Caki2 (cell line): ENCODE results near the gene GRIFIN. TPM values are rescaled to one million over a fixed set of nuclear protein-coding genes. Genes with fewer than 3 reads are reported as not detected.

Experiments used
- DNase-seq: peaks from one replicate; pipeline ENCODE4 v3.0.0-alpha.2; 2015; ENCODE audit warnings: low read depth
- in situ Hi-C: cut with HindIII; loops from 2 replicates; pipeline ENCODE4 v1.10.0; 2016; ENCODE audit warnings: low sequenced_read_pairs, low pct_unique_long_range_greater_than_20kb, mixed read lengths
- total RNA-seq: library from RNA; depleted of rRNA; stranded (reverse); fragments of >200 nt; shearing (Covaris generic); gene quantifications from 2 replicates; pipeline ENCODE4 v1.2.3, GENCODE V29; 2014; ENCODE audit warnings: low replicate concordance

GRIFIN gene
- total RNA-seq, 1 experiment from 2014 or later = not detected

GRCh38 chr7:2502647-2502966 is 26.4 kb upstream of the GRIFIN start:
- DNase-seq = no peak
- in situ Hi-C loops = no loop called here

GRCh38 chr7:2501947-2502646 is 25.9 kb upstream of the GRIFIN start:
- no peak for DNase-seq
- in situ Hi-C loops = no loop called here

- in situ Hi-C loops = no loop called here
- no peak for DNase-seq
Observed at GRCh38 chr7:2500701-2501100, 24.5 kb upstream of the GRIFIN start.

DNA sequence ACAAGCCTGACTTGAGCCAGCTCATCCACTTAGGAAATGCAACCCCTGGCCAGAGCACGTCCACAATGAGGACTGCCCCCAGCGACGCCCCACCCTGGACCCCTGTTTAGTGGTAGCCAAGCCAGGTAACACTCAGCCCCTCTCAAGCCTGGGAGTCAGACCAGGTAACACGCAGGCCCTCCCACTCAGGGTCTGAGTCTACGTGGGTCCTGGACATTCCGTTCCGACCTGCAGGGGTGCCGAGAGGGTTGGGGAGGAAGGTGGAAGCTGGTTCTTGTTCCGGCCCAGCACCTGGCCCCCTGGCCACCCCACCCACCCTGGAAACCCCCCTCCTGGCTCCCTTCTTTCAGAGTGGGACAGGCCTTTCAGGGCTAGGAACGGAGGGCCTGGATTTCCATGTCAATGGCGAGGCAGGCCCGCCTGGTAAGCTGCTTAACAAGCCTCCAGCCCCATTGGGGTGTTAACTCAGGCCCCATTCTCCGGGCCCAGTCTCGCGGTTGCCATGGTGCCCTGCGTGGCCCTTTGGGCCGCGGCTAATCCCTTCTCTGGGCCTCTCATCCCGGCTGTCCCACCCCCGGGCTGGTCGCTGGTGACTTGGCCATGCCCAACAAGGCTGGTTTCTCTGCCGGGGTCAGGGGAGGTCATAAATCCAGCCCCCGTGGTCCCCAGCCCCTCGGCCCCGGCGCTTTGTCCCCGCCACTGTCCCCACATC is 23.7 kb upstream of the GRIFIN start:
- in situ Hi-C loops = no loop called here
- no peak for DNase-seq

GRCh38 chr7:2499181-2499580 is 23.0 kb upstream of the GRIFIN start:
- DNase-seq = no peak

GRCh38 chr7:2498708-2499107 is 22.5 kb upstream of the GRIFIN start:
- DNase-seq = no peak
- in situ Hi-C loops = no loop called here

More at GRCh38 chr7:2499181-2499580, 23.0 kb upstream of the GRIFIN start:
- in situ Hi-C loops = no loop called here

GRCh38 chr7:2497500-2498336 is 21.5 kb upstream of the GRIFIN start:
- no peak for DNase-seq
- in situ Hi-C loops = no loop called here

DNA sequence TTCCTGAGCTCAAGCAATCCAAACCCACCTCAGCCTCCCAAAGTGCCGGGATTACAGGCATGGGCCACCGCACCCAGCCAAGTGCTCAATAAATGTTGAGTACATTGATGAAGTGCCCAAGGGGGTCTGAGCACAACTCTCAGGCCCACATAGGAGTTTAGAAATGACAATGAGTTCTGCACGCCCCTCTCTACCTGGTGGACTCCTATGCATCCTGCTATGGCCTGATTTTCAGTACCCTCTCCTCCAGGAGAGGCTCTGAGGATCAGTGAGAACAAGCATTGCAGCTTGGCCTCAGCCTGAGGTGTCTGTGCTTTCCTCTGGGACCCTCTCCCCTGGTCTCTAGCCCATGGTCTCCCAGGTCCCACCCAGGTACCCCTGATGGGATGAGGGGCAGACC is 20.9 kb upstream of the GRIFIN start:
- no peak for DNase-seq
- in situ Hi-C loops = no loop called here

GRCh38 chr7:2496375-2496774 is 20.2 kb upstream of the GRIFIN start:
- in situ Hi-C loops = no loop called here
- no peak for DNase-seq

DNA sequence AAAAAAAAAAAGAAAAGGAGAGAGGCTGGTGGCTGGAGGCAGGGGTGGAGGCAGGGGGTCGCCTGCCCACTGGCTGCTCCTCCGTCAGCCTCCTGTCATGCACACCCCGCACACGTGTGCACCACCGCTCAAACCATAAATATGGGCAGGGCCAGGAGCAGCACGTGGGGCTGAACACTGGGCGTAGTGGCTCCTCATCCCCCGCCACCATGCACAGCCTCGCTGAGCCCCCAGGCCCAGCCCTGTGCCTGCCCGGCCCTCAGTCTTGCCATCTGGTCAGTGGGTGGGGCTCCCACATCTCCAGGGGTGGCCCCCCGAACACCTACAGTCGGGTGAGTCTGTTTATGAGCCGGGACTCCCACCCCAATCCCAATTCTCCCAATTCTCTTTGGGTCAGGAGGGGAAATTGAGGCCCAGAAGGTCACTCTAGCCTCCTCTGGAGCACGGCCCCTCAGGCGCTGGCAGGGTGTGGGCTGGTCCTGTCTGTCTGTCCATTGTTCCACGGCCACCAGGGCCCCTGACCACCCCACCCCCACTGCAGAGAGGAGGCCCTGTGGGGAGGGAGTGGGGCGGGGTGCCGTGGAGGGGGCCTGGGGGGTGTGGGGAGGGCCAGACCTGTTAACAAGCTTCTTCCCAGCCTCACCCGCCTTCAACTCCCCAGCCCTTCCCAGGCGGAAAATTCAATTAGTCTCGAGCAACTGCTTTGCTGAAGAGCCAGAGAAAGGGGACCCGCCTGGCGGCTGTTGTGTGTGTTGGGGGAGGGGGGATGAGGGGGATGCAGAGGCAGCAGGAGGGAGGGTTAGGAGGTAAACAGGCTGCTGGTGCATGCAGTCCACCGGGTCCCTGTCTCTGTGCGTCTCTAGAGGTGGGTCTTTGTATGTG is 19.5 kb upstream of the GRIFIN start:
- no peak for DNase-seq
- in situ Hi-C loops = no loop called here

- DNase-seq = no peak
- in situ Hi-C loops = no loop called here
Observed at GRCh38 chr7:2494191-2495130, 18.3 kb upstream of the GRIFIN start.

- no peak for DNase-seq
- in situ Hi-C loops = no loop called here
Observed at GRCh38 chr7:2493205-2494164, 17.3 kb upstream of the GRIFIN start.

DNA sequence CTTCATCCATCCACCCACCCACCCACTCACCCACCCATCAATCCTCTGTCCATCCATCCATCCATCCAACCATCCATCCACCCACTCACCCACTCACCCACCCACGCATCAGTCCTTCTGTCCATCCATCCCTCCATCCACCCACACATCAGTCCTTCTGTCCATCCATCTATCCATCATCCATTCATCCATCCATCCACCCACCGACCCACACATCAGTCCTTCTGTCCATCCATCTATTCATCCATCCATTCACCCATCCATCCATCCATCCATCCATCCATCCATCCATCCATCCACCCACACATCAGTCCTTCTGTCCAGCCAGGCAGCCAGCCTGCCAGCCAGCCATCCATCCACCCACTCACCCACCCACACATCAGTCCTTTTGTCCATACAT is 15.8 kb upstream of the GRIFIN start:
- no peak for DNase-seq
- in situ Hi-C loops = no loop called here

DNA sequence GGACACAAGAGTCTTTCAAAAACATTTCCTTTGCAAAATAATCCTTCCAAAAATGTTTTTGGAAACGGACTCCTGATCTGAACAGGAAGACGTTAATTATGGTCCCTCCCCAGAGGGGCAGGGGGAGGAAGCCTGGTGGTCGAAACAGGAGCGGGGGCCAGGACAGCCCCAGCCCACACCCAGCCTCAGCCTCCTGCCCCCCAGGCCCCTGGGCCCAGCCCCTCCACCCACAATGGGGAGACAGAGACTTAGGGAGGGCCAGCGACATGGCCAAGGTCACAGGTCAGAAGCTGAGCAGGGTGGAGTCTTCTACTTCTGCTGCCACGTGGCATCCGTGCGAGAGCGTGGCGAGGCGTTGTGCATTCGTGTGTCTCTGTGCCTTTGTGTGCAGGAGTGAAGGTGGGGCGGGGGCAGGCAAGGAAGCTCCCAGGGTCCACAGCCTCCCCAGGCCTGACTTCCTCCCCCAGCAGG is 14.0 kb upstream of the GRIFIN start:
- in situ Hi-C loops = no loop called here

GRCh38 chr7:2488681-2489080 is 12.5 kb upstream of the GRIFIN start:
- in situ Hi-C loops = no loop called here
- no peak for DNase-seq

More for the DNA sequence above, 14.0 kb upstream of the GRIFIN start:
- no peak for DNase-seq

GRCh38 chr7:2488272-2488645 is 12.1 kb upstream of the GRIFIN start:
- in situ Hi-C loops = no loop called here
- no peak for DNase-seq
